Smooth muscle cell (in vitro differentiated cells): Measurements from ENCODE around the gene ATP12A. TPM values are rescaled to one million over a fixed set of nuclear protein-coding genes. Genes with fewer than 3 reads are reported as not detected.

Source experiments
- DNase-seq: peaks from one replicate; lab custom pipeline; 2025; ENCODE audit not compliant: unreplicated experiment; lab: John Stamatoyannopoulos, UW
- H2AFZ ChIP-seq: fragments of 200-600 bp; sonication (generic); 2 replicates; pipeline ENCODE4 v1.6.0; 2016; ENCODE audit warnings: antibody characterized with exemption, low read depth, mild to moderate bottlenecking
- H3F3A ChIP-seq: fragments of 200-600 bp; sonication (generic); 2 replicates; pipeline ENCODE4 v1.6.0; 2017; ENCODE audit warnings: antibody characterized with exemption, low read depth
- H3K27ac ChIP-seq: fragments of 200-600 bp; sonication (generic); 2 replicates; pipeline ENCODE4 v1.5.1; 2016; ENCODE audit warnings: low read depth, mild to moderate bottlenecking
- H3K27me3 ChIP-seq: fragments of 200-600 bp; sonication (generic); 2 replicates; pipeline ENCODE4 v1.6.1; 2016; ENCODE audit warnings: low read depth, mild to moderate bottlenecking
- H3K36me3 ChIP-seq: fragments of 200-600 bp; sonication (generic); 2 replicates; pipeline ENCODE4 v1.5.1; 2016; ENCODE audit warnings: low read depth
- H3K4me1 ChIP-seq: fragments of 200-600 bp; sonication (generic); 2 replicates; pipeline ENCODE4 v1.5.1; 2016; ENCODE audit warnings: low read depth
- H3K4me2 ChIP-seq: fragments of 200-600 bp; sonication (generic); 2 replicates; pipeline ENCODE4 v1.6.0; 2016; ENCODE audit warnings: mild to moderate bottlenecking
- H3K4me3 ChIP-seq: fragments of 200-600 bp; sonication (generic); 2 replicates; pipeline ENCODE4 v1.5.1; 2016; ENCODE audit warnings: mild to moderate bottlenecking
- H3K79me2 ChIP-seq: fragments of 200-600 bp; sonication (generic); 2 replicates; pipeline ENCODE4 v1.6.0; 2016; ENCODE audit warnings: low read depth, mild to moderate bottlenecking
- H3K9ac ChIP-seq: fragments of 200-600 bp; sonication (generic); 2 replicates; pipeline ENCODE4 v1.6.0; 2016; ENCODE audit warnings: low read depth
- H3K9me3 ChIP-seq: fragments of 200-600 bp; sonication (generic); replicated peaks from 2 replicates; pipeline ENCODE4 v1.5.1; 2016; ENCODE audit warnings: low read depth
- H4K20me1 ChIP-seq: fragments of 200-600 bp; sonication (generic); 2 replicates; pipeline ENCODE4 v1.6.0; 2016; ENCODE audit warnings: low read depth
- CTCF ChIP-seq: fragments of 200-600 bp; sonication (generic); IDR thresholded peaks from 2 replicates; pipeline ENCODE4 v1.5.1; 2017; ENCODE audit warnings: borderline replicate concordance, mild to moderate bottlenecking, antibody characterized with exemption; ENCODE audit not compliant: insufficient read depth, poor library complexity, severe bottlenecking
- WGBS: methylation state at CpG from one replicate; pipeline ENCODE4 v1.1.7; 2016; ENCODE audit warnings: low lambda C conversion rate; 5-methylcytosine and 5-hydroxymethylcytosine counted together
- polyA plus RNA-seq: library from polyadenylated mRNA; unstranded; fragments of >200 nt; fragmentation: Nextera tagmentation; extraction: Ambion mirVana; gene quantifications from 2 replicates; pipeline ENCODE4 v1.2.1, GENCODE V29; 2016
- total RNA-seq: library from RNA; depleted of rRNA; stranded (reverse); fragments of >200 nt; gene quantifications from 2 replicates; pipeline ENCODE4 v1.2.3, GENCODE V29; 2014

The ATP12A gene
- total and polyA plus RNA-seq, 2 experiments from 2014 or later, result 0.63 to 0.67 TPM

GRCh38 chr13:24687611-24688010 lies 7.4 kb downstream of the ATP12A start:
- H3K27me3 ChIP-seq, result no peaks in the 10 kb centered on the region
- no peaks in the 10 kb centered on the region for H4K20me1 ChIP-seq
- DNase-seq, result no peak
- H2AFZ ChIP-seq, result no peak overlapping the region
- no peak for TF ChIP-seq CTCF
- no peak overlapping the region for H3K4me2 ChIP-seq
- no peak overlapping the region for H3K27ac ChIP-seq
- H3K4me3 ChIP-seq, result no peak overlapping the region
- peaks cover 10% of the 10 kb centered on the region for H3K4me1 ChIP-seq
- no peaks in the 10 kb centered on the region for H3F3A ChIP-seq
- H3K36me3 ChIP-seq, result no peaks in the 10 kb centered on the region
- no peak overlapping the region for H3K9ac ChIP-seq
- WGBS, result 88% methylated on average over 7 of the region's 7 CpGs
- H3K79me2 ChIP-seq, result no peaks in the 10 kb centered on the region
- H3K9me3 ChIP-seq, result no peaks in the 10 kb centered on the region

GRCh38 chr13:24688111-24688510 lies 7.9 kb downstream of the ATP12A start:
- no peak overlapping the region for H3K27ac ChIP-seq
- H3K9me3 ChIP-seq, result no peaks in the 10 kb centered on the region
- 76% methylated on average over 10 of the region's 10 CpGs for WGBS
- no peaks in the 10 kb centered on the region for H3K79me2 ChIP-seq
- peaks cover 13% of the 10 kb centered on the region for H3K4me1 ChIP-seq
- no peak for DNase-seq
- no peak overlapping the region for H2AFZ ChIP-seq
- H4K20me1 ChIP-seq, result no peaks in the 10 kb centered on the region
- H3K4me3 ChIP-seq, result no peak overlapping the region
- no peak overlapping the region for H3K9ac ChIP-seq
- H3F3A ChIP-seq, result peaks cover 3% of the 10 kb centered on the region
- H3K36me3 ChIP-seq, result no peaks in the 10 kb centered on the region
- no peaks in the 10 kb centered on the region for H3K27me3 ChIP-seq
- TF ChIP-seq CTCF, result no peak
- no peak overlapping the region for H3K4me2 ChIP-seq

GRCh38 chr13:24688950-24689349 lies 8.7 kb downstream of the ATP12A start:
- H3K27ac ChIP-seq, result no peak overlapping the region
- H3K4me1 ChIP-seq, result peaks cover 13% of the 10 kb centered on the region
- no peaks in the 10 kb centered on the region for H3K36me3 ChIP-seq
- no peaks in the 10 kb centered on the region for H3K27me3 ChIP-seq
- DNase-seq, result no peak
- H3K9ac ChIP-seq, result no peak overlapping the region
- H3F3A ChIP-seq, result peaks cover 4% of the 10 kb centered on the region
- no peak overlapping the region for H3K4me3 ChIP-seq
- no peak overlapping the region for H2AFZ ChIP-seq
- no peaks in the 10 kb centered on the region for H4K20me1 ChIP-seq
- 93% methylated on average over 11 of the region's 11 CpGs for WGBS
- no peaks in the 10 kb centered on the region for H3K9me3 ChIP-seq
- no peak for TF ChIP-seq CTCF
- no peaks in the 10 kb centered on the region for H3K79me2 ChIP-seq
- no peak overlapping the region for H3K4me2 ChIP-seq

- Histone ChIP-seq H3K27me3 (no peaks in the 10 kb centered on the region), H2AFZ (no peak overlapping the region), H3K9me3 (no peaks in the 10 kb centered on the region), H3K4me3 (no peak overlapping the region), H3K27ac (no peak overlapping the region), H3K79me2 (no peaks in the 10 kb centered on the region), H3K4me2 (no peak overlapping the region), H3F3A (peaks cover 4% of the 10 kb centered on the region), H3K36me3 (no peaks in the 10 kb centered on the region), H3K4me1 (peaks cover 3% of the 10 kb centered on the region), H4K20me1 (no peaks in the 10 kb centered on the region), H3K9ac (no peak overlapping the region)
- WGBS, result 94% methylated on average over 5 of the region's 5 CpGs
- DNase-seq, result no peak
- no peak for TF ChIP-seq CTCF
Measured at GRCh38 chr13:24691381-24691780, 11.2 kb downstream of the ATP12A start.
